Measurements from ENCODE around the gene PCSK6.

- no peak for TF ChIP-seq CTCF (IDR thresholded peaks at IDR 0.05)
- no peak for TF ChIP-seq POLR2AphosphoS5 (IDR thresholded peaks at IDR 0.05; ENCODE audit: low read depth, low read length)
- TF ChIP-seq REST (IDR thresholded peaks at IDR 0.05; ENCODE audit: insufficient read depth in 1 of 2, low read depth in 2 of 2, low read length in 1 of 2), result no peak
- TF ChIP-seq TCF7L2 (IDR thresholded peaks at IDR 0.05; ENCODE audit: low read depth, low read length), result no peak
- no peak for TF ChIP-seq SIN3A (IDR thresholded peaks at IDR 0.05; ENCODE audit: borderline replicate concordance, insufficient read depth, low read depth, low read length)
Observed at GRCh38 chr15:101526021-101526420, 36.5 kb upstream of the PCSK6 start.

Data from Panc1 (cell line).